Erythroblast (primary cell): ENCODE results near the gene TSPAN12.

Experiments used
- GATA1 ChIP-seq: IDR thresholded peaks from 2 replicates; pipeline ENCODE4 v1.6.1; 2011; ENCODE audit warnings: low read depth, mild to moderate bottlenecking, control low read depth, low read length, moderate library complexity
- POLR2A ChIP-seq: IDR thresholded peaks from 2 replicates; pipeline ENCODE4 v1.6.1; 2011; ENCODE audit warnings: mild to moderate bottlenecking, low read length

DNA sequence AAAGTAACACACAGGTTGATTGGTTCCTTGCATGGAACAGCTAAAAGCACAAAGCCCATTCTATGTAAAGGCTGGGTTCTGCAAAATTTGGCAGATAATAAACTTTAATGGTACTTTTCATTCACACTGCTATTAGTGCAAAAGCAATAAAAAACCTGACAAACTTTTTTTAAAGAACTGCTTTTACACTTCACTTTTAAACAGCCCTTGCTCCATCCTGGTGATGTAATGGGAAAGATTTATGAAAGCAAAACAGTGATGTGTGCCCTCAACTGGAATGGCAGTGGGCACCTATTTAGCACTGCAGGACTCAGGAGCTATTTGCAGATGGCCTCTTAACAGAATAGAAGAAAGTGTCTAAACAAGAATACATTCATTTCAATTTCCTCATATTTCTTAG, 44.9 kb downstream of the TSPAN12 start:
- TF ChIP-seq POLR2A (no peak), GATA1 (no peak)
